UCSD-AML1 (cell line): Measurements from ENCODE around the gene RNF112.

Experiments
- DNase-seq: peaks from one replicate; lab custom pipeline; 2025; ENCODE audit not compliant: unreplicated experiment; lab: John Stamatoyannopoulos, UW

Gene RNF112

DNA sequence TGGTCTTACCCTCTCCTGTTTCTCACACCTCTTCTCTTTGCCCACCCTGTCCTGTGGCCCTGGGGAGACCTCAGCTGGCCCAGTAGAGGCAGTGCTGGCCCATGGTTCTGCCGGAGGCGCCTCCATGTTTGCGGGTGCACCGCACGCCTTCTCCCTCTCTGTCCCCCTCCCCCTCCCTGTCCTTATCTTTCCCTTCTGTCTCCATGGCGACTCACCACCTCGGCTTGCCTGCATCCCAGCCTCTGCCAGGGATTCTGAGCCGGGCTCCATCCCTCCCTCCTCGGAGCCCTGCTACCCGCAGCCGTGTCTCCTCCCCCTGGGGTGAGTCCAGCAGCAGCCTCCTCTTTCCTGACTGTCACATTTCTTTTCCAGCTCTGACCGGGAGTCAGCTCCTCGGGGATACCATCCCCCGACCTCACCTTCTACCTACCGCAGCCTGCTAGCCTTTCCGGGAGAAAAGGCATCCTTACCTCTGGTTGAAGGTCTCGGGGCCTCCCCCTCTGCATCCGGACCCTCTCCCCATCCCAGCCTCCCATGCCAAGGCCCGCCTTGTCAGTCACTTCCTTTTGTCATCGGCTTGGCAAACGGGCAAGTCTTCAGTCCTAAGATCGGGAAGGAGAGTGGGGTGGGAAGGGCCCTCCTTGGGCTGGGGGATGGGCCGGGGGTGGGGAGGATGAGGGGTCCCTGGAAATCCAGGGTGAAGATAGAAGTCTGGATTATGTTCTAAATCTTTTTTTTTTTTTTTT, at the start of gene RNF112:
Gene RNF112, plus strand, starts transcription at position 358 of the 746 bp plus-strand sequence. Its CDS starts 177 bp downstream, at position 535.
- DNase-seq = no peak

- DNase-seq = no peak
Observed at GRCh38 chr17:19361326-19361725, 49.7 kb upstream of the RNF112 start.

- no peak for DNase-seq
Observed at GRCh38 chr17:19361944-19362276, 49.1 kb upstream of the RNF112 start.

GRCh38 chr17:19362277-19363113, 48.5 kb upstream of the RNF112 start, which contains the start of gene B9D1:
Gene B9D1, minus strand, starts transcription at chr17:19362723. Its CDS starts 154 bp downstream, at chr17:19362569.
- DNase-seq = peak; percentile 93

- no peak for DNase-seq
Observed at GRCh38 chr17:19363114-19363438, 48.0 kb upstream of the RNF112 start.

- no peak for DNase-seq
Observed at GRCh38 chr17:19363460-19364035, 47.5 kb upstream of the RNF112 start.

DNA sequence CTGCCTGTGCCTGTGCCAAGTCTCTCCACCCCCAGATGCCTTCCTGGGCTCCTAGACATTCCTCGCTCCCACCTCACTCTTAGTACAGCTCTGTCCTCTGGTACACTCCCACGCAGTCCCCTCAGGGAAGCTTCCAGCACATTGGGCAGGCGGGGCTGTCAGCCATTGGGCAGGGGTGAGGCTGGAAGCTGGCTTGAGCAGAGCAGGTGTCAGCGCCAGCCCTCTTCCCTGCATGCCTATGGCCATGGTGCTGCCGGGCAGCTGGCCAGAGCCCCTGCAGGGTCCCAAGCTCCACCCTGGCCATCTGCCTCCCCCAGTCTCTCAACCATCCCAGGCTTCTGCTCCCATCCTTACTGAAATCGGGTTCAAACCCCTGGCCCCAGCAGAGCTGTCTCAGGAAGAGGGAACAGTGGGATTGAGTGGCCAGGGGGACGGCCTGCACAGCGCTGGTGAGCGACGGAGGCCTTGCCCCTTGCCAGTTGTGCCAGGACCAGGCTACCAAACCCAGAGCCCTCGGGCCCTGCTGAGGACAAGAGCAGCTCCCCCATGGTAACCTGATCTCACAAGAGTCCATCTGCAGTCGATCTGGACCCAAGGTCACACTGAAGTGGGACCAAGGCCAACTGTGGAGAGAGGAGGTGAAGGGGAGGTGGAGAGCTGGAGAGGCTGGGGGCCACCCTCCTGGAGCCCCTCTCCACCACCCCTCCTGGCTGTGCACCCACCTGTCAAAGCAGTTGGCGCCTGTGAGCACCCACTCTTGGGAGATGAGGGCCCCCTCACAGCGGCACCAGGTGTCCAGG, 46.1 kb upstream of the RNF112 start:
- DNase-seq = no peak

DNA sequence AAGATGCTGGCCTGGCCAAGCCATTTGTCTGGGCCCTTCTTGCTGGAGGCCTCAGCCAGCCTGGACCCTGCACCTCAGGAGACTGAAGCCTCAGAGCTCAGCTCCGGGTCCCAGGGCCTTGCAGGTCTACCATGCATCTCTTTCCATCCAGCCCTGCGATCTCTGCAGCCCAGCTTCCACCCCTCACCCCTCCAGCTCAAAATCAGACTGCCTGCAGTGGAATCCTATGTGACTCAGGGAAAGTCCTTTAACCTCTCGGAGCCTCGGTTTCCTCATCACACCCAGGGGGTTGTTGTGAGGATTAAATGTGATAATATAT, 45.6 kb upstream of the RNF112 start:
- DNase-seq = no peak

DNA sequence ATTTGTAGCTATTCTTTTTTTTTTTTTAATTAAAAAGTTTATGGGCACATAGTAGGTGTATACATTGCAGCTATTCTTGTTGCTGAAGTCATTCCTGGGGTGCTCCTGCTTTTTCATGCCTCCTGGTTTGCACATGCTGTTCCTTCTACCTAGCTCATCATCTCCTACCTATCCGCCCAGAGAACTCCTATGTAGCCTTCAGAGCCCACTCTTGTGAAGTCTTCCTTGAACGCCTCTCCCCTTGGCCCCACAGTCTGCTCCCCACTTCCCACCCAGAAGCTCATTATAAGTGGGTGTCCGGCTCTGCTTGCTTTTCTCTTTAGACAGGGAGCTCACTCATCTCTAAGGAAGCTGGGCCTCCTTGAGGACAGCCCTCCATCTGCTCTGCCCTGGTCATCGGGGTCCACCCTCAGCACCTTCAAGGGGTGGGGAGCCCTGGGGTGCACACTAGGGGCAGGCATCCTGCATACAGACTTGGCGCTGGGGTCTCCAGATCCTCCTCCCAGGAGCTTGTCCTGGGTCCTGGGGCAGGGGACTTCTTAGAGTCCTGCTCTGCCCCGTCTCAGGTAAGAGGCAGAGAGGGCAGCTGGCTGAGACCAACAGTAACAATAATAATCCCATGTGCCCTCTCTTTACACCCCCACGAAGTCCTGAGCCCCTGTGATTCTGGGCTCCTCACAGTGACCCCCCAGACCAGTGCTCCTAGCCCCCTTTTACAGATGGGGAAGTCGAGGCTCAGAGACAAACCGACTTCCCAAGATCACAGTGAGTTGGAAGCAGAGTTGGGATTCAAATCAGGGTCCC, 45.0 kb upstream of the RNF112 start:
- no peak for DNase-seq

DNA sequence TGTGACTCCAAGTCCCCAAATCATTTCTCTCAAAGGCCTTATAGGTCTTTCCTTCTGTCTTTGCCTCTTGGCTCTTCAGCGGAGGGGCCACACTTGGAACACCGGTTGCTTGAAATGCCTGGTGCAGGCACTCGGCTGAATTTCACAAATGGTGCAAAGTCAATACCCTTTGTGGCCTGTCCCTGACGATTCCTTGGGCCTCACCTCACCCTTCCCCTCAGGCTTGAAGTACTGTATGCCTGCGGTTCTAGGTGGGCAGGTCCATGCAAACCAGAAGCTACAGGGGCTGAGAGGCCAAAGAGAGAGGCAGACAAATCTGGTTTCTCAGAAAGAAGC, 44.4 kb upstream of the RNF112 start:
- no peak for DNase-seq

GRCh38 chr17:19368229-19368628, 42.8 kb upstream of the RNF112 start:
- DNase-seq = no peak

- no peak for DNase-seq
Observed at GRCh38 chr17:19369107-19369778, 41.8 kb upstream of the RNF112 start.

GRCh38 chr17:19369846-19370492, 41.1 kb upstream of the RNF112 start:
- no peak for DNase-seq

DNA sequence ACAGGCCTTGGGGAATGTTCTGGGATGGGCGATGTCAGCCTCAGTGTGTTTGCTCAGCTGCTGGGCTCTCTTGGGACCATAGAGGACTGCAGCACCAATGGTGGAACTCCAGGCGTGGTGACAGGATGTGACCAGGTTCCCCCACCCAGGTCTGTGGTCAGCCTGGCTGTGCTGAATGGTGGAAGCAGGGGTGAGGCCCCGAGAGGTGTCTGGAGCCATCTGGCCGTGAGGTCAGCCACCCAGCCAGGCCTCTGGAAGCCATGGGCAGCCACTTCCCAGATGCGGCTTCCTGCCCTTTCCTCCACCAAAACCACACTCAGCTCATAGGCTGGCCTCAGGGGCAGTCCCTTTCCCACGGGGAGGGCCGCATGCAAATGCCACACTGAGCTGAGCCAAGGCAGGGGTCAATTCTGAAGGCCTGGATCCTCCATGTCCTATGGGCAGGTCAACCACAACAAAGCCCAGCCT, 40.5 kb upstream of the RNF112 start:
- DNase-seq = peak; percentile 78

DNA sequence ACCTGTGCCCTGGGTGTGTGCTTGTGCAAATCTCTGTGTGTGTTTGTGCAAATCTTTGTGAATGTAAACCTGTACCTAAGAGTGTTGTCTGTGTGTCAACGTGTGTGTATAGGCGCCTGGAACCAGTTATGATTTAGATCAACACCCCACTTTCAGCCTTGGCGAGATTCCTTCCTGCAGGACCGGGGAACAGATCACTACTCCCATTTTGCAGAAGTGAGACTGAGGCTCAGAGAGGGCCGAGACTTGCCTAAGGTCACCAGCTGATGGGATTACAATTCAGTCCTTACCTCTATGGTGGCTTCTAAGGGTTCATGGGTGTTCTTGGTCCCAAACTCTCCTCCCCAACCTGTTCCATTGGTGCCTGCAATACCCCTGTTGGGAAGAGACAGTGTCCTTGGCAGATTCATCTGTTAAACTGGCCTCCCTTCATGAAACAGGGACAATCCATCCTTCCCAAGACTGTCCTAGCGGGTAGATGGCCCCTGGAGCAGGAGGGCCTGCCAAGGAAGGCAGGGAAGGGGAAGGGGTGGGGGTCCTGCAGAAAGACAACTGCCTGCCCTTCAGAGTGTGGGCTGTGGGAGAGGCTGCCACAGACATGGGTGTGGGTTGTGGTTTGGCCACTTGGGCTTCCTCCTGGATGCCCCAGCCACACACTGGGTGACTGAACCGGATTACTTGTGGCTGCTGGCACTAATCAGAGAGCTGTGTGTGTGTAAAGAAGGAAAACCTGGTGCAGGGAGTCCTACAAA, 39.6 kb upstream of the RNF112 start:
- DNase-seq = peak; percentile 51

DNA sequence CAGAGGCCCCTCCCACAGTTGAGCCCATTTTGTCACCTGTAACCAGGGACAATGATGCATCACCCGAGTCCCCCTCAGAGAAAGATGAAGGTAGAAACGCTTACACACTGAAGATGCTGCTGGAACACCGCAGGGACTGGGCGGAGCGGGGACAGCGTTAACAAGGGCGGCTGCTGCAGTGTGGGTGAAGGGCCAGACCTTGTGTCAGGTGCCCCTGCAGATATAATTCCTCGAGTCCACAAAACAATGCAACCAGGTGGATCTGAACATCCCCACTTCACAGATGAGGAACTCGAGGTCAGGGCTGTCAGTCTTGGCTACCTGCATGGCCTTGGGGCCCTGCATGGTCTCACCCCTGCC, 39.0 kb upstream of the RNF112 start:
- DNase-seq = no peak

- no peak for DNase-seq
Observed at GRCh38 chr17:19372439-19372838, 38.6 kb upstream of the RNF112 start.

DNA sequence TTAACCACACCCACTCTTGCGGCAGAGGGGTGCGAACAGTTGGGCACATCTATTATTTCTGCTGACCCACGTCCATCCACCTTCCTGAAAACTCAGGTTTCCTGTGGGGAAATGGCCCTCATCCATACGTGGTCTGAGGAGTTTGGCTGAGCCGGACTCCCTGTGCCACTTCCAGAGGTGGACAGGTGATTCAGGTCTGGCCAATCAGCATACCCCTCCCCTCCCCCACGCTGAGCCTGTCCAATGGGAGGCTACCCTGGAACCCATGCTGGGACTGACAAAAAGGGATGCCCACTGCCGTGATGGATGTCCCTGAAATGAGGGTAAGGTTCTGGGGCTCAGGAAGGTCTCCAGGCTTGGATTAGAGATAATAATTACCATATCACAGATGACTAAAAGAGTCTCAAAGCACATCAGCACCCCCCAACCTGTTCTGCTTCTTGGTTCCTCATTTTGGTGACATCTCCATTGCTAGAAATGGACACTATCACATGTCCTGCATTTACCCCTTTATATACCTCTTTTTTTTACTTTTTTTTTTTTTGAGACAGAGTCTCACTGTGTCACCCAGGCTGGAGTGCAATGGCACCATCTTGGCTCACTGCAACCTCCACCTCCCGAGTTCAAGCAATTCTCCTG, 38.0 kb upstream of the RNF112 start:
- DNase-seq = no peak
